Calu3 (cell line): ENCODE measurements around the gene CDH4. TPM values are rescaled to one million over a fixed set of nuclear protein-coding genes. Genes with fewer than 3 reads are reported as not detected.

Experiments used
- BruUV-seq: library from RNA; stranded (reverse); fragments of 400-500 nt; replicated peaks from 2 replicates; lab custom pipeline; 2021; lab: Mats Ljungman, UMichigan
- CTCF ChIA-PET: fragments of 300-600 bp; sonication (Branson Sonifier 250); formaldehyde crosslinking; loops from one replicate; lab custom pipeline; 2022; ENCODE audit warnings: antibody characterized with exemption; lab: Charles Lee
- DNase-seq: peaks from one replicate; pipeline ENCODE4 v3.0.0; 2022
- H3K27ac Mint-ChIP-seq: one replicate; pipeline ENCODE4 v1.8.0; 2022; ENCODE audit warnings: mixed read lengths; ENCODE audit not compliant: unreplicated experiment
- H3K27me3 Mint-ChIP-seq: one replicate; pipeline ENCODE4 v1.8.0; 2022; ENCODE audit warnings: mixed read lengths; ENCODE audit not compliant: unreplicated experiment
- H3K36me3 Mint-ChIP-seq: one replicate; pipeline ENCODE4 v1.8.0; 2022; ENCODE audit warnings: mild to moderate bottlenecking, moderate library complexity, mixed read lengths; ENCODE audit not compliant: insufficient read depth, unreplicated experiment
- H3K4me1 Mint-ChIP-seq: one replicate; pipeline ENCODE4 v1.8.0; 2022; ENCODE audit warnings: mild to moderate bottlenecking, low read depth, mixed read lengths; ENCODE audit not compliant: unreplicated experiment
- H3K4me3 Mint-ChIP-seq: one replicate; pipeline ENCODE4 v1.8.0; 2022; ENCODE audit warnings: mild to moderate bottlenecking, low read depth, moderate library complexity, mixed read lengths; ENCODE audit not compliant: unreplicated experiment
- H3K9me3 Mint-ChIP-seq: one replicate; pipeline ENCODE4 v1.8.0; 2022; ENCODE audit warnings: low read depth, mixed read lengths; ENCODE audit not compliant: unreplicated experiment
- CTCF ChIP-seq: fragments of 200-600 bp; IDR thresholded peaks from one replicate; pipeline ENCODE4 v1.8.0; 2022; ENCODE audit warnings: antibody characterized with exemption; ENCODE audit not compliant: unreplicated experiment
- intact Hi-C: fragments of 100-400 bp; cut with micrococcal nuclease; formaldehyde crosslinking; loops from one replicate; pipeline ENCODE4 v1.10.0; 2022; ENCODE audit not compliant: unreplicated experiment
- total RNA-seq: library from RNA; stranded (reverse); gene quantifications from 2 replicates; pipeline ENCODE4 v1.2.3, GENCODE V29; 2022

The CDH4 gene
- total RNA-seq, 1 experiment from 2014 or later, result not detected

- peaks cover 10% of the 10 kb centered on the region for H3K9me3 Mint-ChIP-seq
- CTCF ChIA-PET, result no interaction called here
- no peak for DNase-seq
- no peaks in the 10 kb centered on the region for H3K4me1 Mint-ChIP-seq
- TF ChIP-seq CTCF, result no peak
- no peak overlapping the region for H3K27ac Mint-ChIP-seq
- H3K4me3 Mint-ChIP-seq, result no peak overlapping the region
- H3K27me3 Mint-ChIP-seq, result peaks cover 17% of the 10 kb centered on the region
- no TSS peak for BruUV-seq
- intact Hi-C loops, result no loop called here
- peaks cover 5% of the 10 kb centered on the region for H3K36me3 Mint-ChIP-seq
These were observed 270.5 kb downstream of the CDH4 start for GRCh38 chr20:61522498-61523090.

GRCh38 chr20:61523145-61523544 lies 271.1 kb downstream of the CDH4 start:
- CTCF ChIA-PET, result no interaction called here
- no peak for TF ChIP-seq CTCF
- H3K4me1 Mint-ChIP-seq, result no peaks in the 10 kb centered on the region
- no peak overlapping the region for H3K4me3 Mint-ChIP-seq
- H3K27me3 Mint-ChIP-seq, result peaks cover 12% of the 10 kb centered on the region
- no TSS peak for BruUV-seq
- peaks cover 10% of the 10 kb centered on the region for H3K9me3 Mint-ChIP-seq
- peaks cover 5% of the 10 kb centered on the region for H3K36me3 Mint-ChIP-seq
- intact Hi-C loops, result no loop called here
- no peak overlapping the region for H3K27ac Mint-ChIP-seq
- no peak for DNase-seq

- Mint-ChIP-seq H3K27me3 (no peaks in the 10 kb centered on the region), H3K36me3 (peaks cover 5% of the 10 kb centered on the region), H3K4me1 (no peaks in the 10 kb centered on the region), H3K9me3 (peaks cover 7% of the 10 kb centered on the region), H3K4me3 (no peak overlapping the region), H3K27ac (no peak overlapping the region)
- no peak for TF ChIP-seq CTCF
- no TSS peak for BruUV-seq
- CTCF ChIA-PET, result no interaction called here
- intact Hi-C loops, result no loop called here
- DNase-seq, result no peak
These were observed 273.0 kb downstream of the CDH4 start for GRCh38 chr20:61524951-61525666.

GRCh38 chr20:61525781-61526431 lies 273.8 kb downstream of the CDH4 start:
- Mint-ChIP-seq H3K4me1 (no peaks in the 10 kb centered on the region), H3K27me3 (no peaks in the 10 kb centered on the region), H3K36me3 (peaks cover 5% of the 10 kb centered on the region), H3K9me3 (peaks cover 7% of the 10 kb centered on the region), H3K4me3 (no peak overlapping the region), H3K27ac (no peak overlapping the region)
- CTCF ChIA-PET, result no interaction called here
- DNase-seq, result no peak
- intact Hi-C loops, result no loop called here
- no TSS peak for BruUV-seq
- TF ChIP-seq CTCF, result no peak
